Stimulated activated CD8-positive, alpha-beta memory T cell treated with anti-CD3 and anti-CD28 coated beads, Interleukin-4, amount 100 ng/mL, for 24 hours (primary cell): ENCODE results near the gene DMP1.
"Not testable (repeated sequence)": the region's sequence is repeated elsewhere in the genome, so short reads cannot be mapped to it uniquely, and the experiment has no call there.

Experiments
- DNase-seq: peaks from one replicate; pipeline ENCODE4 v3.0.0-alpha.2; 2020; ENCODE audit warnings: low read depth

Gene DMP1

GRCh38 chr4:87688316-87688715 lies 38.2 kb downstream of the DMP1 start:
- no peak for DNase-seq

- DNase-seq = not testable (repeated sequence)
Observed at GRCh38 chr4:87690947-87691346, 40.9 kb downstream of the DMP1 start.

DNA sequence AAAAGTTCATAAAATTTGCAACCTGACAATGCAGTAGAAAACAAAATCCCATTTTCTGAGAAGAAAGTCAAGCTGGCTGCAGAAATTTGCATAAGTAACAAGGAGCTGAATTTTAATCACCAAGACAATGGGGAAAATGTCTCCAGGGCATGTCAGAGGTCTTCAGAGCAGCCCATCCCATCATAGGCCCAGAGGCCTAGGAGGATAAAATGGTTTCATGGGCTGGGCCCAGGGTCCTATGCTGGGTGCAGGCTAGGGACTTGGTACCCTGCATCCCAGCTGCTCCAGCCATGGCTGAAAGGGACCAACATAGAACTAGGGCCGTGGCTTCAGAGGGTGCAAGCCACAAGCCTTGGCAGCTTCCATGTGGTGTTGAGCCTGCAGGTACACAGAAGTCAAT lies 42.0 kb downstream of the DMP1 start:
- not testable (repeated sequence) for DNase-seq

- no peak for DNase-seq
Observed at GRCh38 chr4:87697272-87697671, 47.2 kb downstream of the DMP1 start.

DNA sequence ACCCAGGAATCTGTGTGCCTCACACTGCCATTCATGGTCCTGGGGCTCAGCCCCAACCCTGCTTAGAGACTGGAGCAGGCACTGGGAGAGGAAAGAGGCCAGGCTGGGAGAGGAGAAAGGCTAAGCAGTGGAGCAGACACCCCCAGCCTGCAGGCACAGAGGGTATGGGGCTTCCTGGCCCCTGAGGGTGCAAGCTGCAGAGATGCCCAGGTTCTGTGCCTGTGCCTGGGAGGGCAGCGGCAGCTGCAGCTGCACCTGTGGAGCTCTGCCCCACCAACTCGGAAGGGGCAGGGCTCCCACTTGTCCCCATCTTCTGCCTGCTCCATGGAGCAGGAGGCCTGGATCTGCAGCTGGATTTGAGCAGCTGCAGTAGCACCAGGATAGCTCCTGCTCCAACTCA lies 47.9 kb downstream of the DMP1 start:
- no peak for DNase-seq

DNA sequence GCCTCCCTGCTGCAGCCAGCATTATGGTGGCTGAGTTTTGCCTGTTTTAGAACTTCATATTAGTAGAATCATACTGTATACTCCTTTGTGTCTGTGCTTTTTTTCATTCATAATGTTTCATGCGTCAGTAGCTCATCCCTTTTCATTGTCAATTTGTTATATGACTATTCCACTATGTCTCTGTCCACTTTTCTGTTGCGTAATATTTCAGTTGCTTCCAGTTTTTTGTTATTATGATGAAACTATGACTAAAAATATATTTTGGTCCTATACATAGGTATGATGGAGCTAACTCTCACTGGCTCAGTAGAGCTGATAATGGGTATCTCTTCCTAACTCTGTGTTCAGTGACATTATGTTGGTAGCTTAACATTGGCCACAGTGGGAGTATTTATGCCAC lies 48.3 kb downstream of the DMP1 start:
- DNase-seq = no peak

DNA sequence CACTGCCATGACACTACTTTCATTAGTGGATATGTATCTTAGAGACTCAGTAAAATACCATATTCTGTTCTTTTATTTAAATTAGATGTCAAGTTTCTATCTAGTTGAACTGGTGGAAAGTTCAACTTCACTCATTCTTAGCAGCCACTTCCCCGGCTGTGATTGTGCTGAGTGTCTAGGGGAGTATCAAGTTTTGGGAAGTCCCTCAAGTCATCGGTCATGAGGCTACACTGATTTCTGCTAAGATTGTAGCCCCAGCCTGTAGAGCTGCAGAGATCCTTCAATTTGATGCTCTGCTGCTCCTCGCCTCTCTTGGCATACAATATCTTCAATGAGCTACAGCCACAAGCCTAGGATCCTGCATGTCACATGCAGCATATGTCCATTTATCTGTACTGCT lies 53.9 kb downstream of the DMP1 start:
- DNase-seq = no peak

- no peak for DNase-seq
Observed at GRCh38 chr4:87707279-87707918, 57.3 kb downstream of the DMP1 start.
